Prostate gland (tissue), 1 donor: ENCODE results near the gene TMEM131.

Source experiments
- POLR2A ChIP-seq: fragments of 450-650 bp; IDR thresholded peaks from one replicate; pipeline ENCODE4 v1.6.1; 2016; ENCODE audit warnings: antibody characterized with exemption, mild to moderate bottlenecking
- POLR2AphosphoS5 ChIP-seq: sonication (generic); formaldehyde crosslinking; IDR thresholded peaks from one replicate; pipeline ENCODE4 v1.6.1; 2017; ENCODE audit warnings: antibody characterized with exemption

DNA sequence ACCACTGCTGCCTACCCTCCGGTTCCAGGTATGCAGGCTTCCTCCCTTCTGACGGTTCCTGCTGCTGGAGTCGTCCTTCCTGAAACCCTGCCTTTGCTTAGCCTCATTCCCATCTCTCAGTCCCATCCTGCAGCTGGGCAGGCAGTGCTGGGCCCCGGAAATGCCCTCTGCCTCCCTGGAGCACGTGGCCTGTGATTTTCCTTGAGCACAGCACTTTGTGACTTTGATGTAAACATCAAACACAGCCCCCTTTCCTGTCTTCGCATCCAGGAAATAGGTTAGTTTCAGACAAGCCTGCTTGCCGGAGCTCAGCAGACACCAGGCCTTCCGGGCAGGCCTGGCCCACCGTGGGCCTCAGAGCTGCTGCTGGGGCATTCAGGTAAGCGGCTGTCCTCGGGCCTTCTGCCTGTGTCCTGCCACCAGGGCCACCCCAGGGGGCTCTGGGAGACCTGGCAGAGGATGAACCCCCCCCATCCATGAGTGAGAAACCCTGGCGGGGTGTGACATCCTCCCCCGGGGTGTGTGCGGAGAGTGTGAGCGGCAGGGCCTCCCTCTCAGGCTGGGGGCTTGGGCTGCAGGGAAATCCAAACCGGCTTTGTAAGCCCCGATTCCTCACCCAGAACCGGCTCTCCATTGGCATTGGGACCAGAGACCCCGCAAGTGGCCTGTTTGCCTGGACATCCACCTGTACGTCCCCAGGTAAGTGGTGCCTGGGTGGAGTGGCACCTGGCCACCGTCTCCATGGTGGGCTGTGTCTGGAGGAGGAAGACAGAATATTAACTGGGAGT, 282.3 kb downstream of the TMEM131 start, which contains the start of gene ZAP70:
- no peak for TF ChIP-seq POLR2AphosphoS5
- TF ChIP-seq POLR2A = no peak
